HCT116 (cell line): ENCODE measurements around the gene SAMD10. TPM values are rescaled to one million over a fixed set of nuclear protein-coding genes. Genes with fewer than 3 reads are reported as not detected.

Experiments
- ATAC-seq: fragments of 200-7000 bp; cut with Tn5 transposase; 2 replicates; pipeline ENCODE4 v1.9.1; 2020; ENCODE audit warnings: mild to moderate bottlenecking, moderate library complexity
- BruUV-seq: library from RNA; stranded (reverse); fragments of 400-500 nt; replicated peaks from 2 replicates; lab custom pipeline; 2021; lab: Mats Ljungman, UMichigan
- CTCF ChIA-PET: fragments of 300-600 bp; sonication (Branson Sonifier 250); formaldehyde crosslinking; loops from one replicate; lab custom pipeline; 2021; ENCODE audit warnings: antibody characterized with exemption; lab: Charles Lee
- POLR2A ChIA-PET: fragments of 300-600, 350-600 bp; sonication (Branson Sonifier 250); formaldehyde crosslinking; loops from one replicate; lab custom pipeline; 2021; ENCODE audit warnings: antibody characterized with exemption; lab: Charles Lee
- RAD21 ChIA-PET, 2 experiments: fragments of 300-600 bp; sonication (Branson Sonifier 250); formaldehyde crosslinking; loops; one replicate each; lab custom pipeline; 2023; ENCODE audit warnings: low total read pairs in 2 of 2; ENCODE audit not compliant: uncharacterized antibody in 2 of 2, unreplicated experiment in 2 of 2, low non-redundant PET in 1 of 2; lab: Charles Lee
- DNase-seq: peaks from one replicate; pipeline ENCODE4 v3.0.0-alpha.2; 2010; ENCODE audit warnings: low read depth, low spot score
- H2AFZ ChIP-seq: fragments of 200-600 bp; shearing (Covaris generic), sonication (generic); 2 replicates; pipeline ENCODE4 v1.6.1; 2017; ENCODE audit warnings: low read depth, mixed run types, mixed read lengths, antibody characterized with exemption, low read length; ENCODE audit not compliant: poor library complexity, severe bottlenecking
- H3K27ac ChIP-seq: 2 replicates; pipeline ENCODE4 v1.5.1; 2012; ENCODE audit warnings: low read depth, low read length
- H3K27me3 ChIP-seq: fragments of 200-600 bp; sonication (generic); 2 replicates; pipeline ENCODE4 v1.6.1; 2016; ENCODE audit warnings: mixed run types, low read length, mixed read lengths; ENCODE audit not compliant: insufficient read depth
- H3K36me3 ChIP-seq, 2 experiments: fragments of 200-500 bp in 1 of 2; fragments of 200-600 bp in 1 of 2; sonication (Bioruptor generic) in 1 of 2; sonication (generic) in 1 of 2; 2 replicates each; pipeline versions ENCODE4 v1.5.1 to v1.6.1; 2014 to 2016; ENCODE audit warnings: low read length in 2 of 2, inconsistent platforms in 1 of 2, mixed read lengths in 1 of 2, mixed run types in 1 of 2; ENCODE audit not compliant: insufficient read depth in 2 of 2, control insufficient read depth in 1 of 2
- H3K4me1 ChIP-seq, 2 experiments: fragments of 200-600 bp in 1 of 2; sonication (generic) in 1 of 2; 2 replicates each; pipeline versions ENCODE4 v1.5.1 to v1.6.1; 2012 to 2017; ENCODE audit warnings: low read length in 2 of 2, inconsistent platforms in 1 of 2, mild to moderate bottlenecking in 1 of 2, mixed read lengths in 1 of 2, mixed run types in 1 of 2, moderate library complexity in 1 of 2; ENCODE audit not compliant: insufficient read depth in 2 of 2, control insufficient read depth in 1 of 2
- H3K4me2 ChIP-seq: fragments of 200-600 bp; sonication (generic); 2 replicates; pipeline ENCODE4 v1.6.1; 2017; ENCODE audit warnings: mixed run types, low read length, mixed read lengths
- H3K4me3 ChIP-seq, 2 experiments: fragments of 200-600 bp in 1 of 2; sonication (generic) in 1 of 2; replicated peaks in 1 of 2; 2 replicates each; pipeline ENCODE4 v1.5.1; 2011 to 2016; ENCODE audit warnings: low read length in 2 of 2, control low read depth in 1 of 2, low read depth in 1 of 2, mild to moderate bottlenecking in 1 of 2, mixed read lengths in 1 of 2, mixed run types in 1 of 2
- H3K79me2 ChIP-seq: fragments of 200-600 bp; sonication (generic); 2 replicates; pipeline ENCODE4 v1.6.1; 2017; ENCODE audit warnings: mild to moderate bottlenecking, mixed run types, low read length, moderate library complexity, mixed read lengths; ENCODE audit not compliant: insufficient read depth
- H3K9ac ChIP-seq: fragments of 200-600 bp; sonication (generic); 2 replicates; pipeline ENCODE4 v1.6.1; 2016; ENCODE audit warnings: low read length, mixed read lengths
- H3K9me2 ChIP-seq: fragments of 200-600 bp; sonication (generic), shearing (Covaris generic); 2 replicates; pipeline ENCODE4 v1.6.1; 2017; ENCODE audit warnings: mixed run types, mild to moderate bottlenecking, moderate library complexity; ENCODE audit not compliant: insufficient read depth
- H3K9me3 ChIP-seq, 2 experiments: fragments of 200-500 bp in 1 of 2; fragments of 200-600 bp in 1 of 2; sonication (Bioruptor generic) in 1 of 2; sonication (generic) in 1 of 2; 2 replicates each; pipeline ENCODE4 v1.6.1; 2014 to 2017; ENCODE audit warnings: low read length in 2 of 2, mixed read lengths in 2 of 2, inconsistent platforms in 1 of 2, low read depth in 1 of 2, mild to moderate bottlenecking in 1 of 2, mixed run types in 1 of 2, moderate library complexity in 1 of 2; ENCODE audit not compliant: control insufficient read depth in 1 of 2, insufficient read depth in 1 of 2
- H4K20me1 ChIP-seq: fragments of 200-600 bp; sonication (generic), shearing (Covaris generic); 2 replicates; pipeline ENCODE4 v1.6.1; 2017; ENCODE audit warnings: mixed run types, mild to moderate bottlenecking, moderate library complexity; ENCODE audit not compliant: insufficient read depth
- CBX3 ChIP-seq: IDR thresholded peaks from 2 replicates; pipeline ENCODE4 v1.6.1; 2012; ENCODE audit warnings: low read depth
- CTCF ChIP-seq, 3 experiments: fragments of 200-600 bp in 1 of 3; sonication (generic) in 1 of 3; IDR thresholded peaks in 2 of 3; conservative IDR thresholded peaks in 1 of 3; 2 replicates each; pipeline ENCODE4 v1.5.1; 2012 to 2017; ENCODE audit warnings: low read depth in 2 of 3, low read length in 2 of 3, antibody characterized with exemption in 1 of 3, borderline replicate concordance in 1 of 3, control low read depth in 1 of 3, mild to moderate bottlenecking in 1 of 3, mixed read lengths in 1 of 3, mixed run types in 1 of 3, moderate library complexity in 1 of 3; ENCODE audit not compliant: insufficient read depth in 1 of 3
- ELF1 ChIP-seq: IDR thresholded peaks from 2 replicates; pipeline ENCODE4 v1.6.1; 2012; ENCODE audit warnings: low read depth, borderline replicate concordance
- FOSL1 ChIP-seq: IDR thresholded peaks from 2 replicates; pipeline ENCODE4 v1.6.1; 2012; ENCODE audit warnings: low read depth
- POLR2A ChIP-seq: IDR thresholded peaks from 2 replicates; pipeline ENCODE4 v1.7.0; 2011; ENCODE audit warnings: borderline replicate concordance; ENCODE audit not compliant: insufficient read depth, insufficient read length; ENCODE audit errors: extremely low read depth
- RAD21 ChIP-seq: IDR thresholded peaks from 2 replicates; pipeline ENCODE4 v1.6.1; 2012; ENCODE audit warnings: low read depth, mild to moderate bottlenecking
- SP1 ChIP-seq: IDR thresholded peaks from 2 replicates; pipeline ENCODE4 v1.6.1; 2012; ENCODE audit warnings: low read depth
- ZNF274 ChIP-seq: fragments of 200-500 bp; sonication (Bioruptor generic); IDR thresholded peaks from 2 replicates; pipeline ENCODE4 v1.6.1; 2014; ENCODE audit warnings: mild to moderate bottlenecking, low read depth, low read length, inconsistent platforms
- intact Hi-C: fragments of 100-400 bp; cut with micrococcal nuclease; formaldehyde crosslinking; loops from 2 replicates; pipeline ENCODE4 v1.10.0; 2022
- total RNA-seq: library from RNA; stranded (reverse); gene quantifications from one replicate; pipeline ENCODE4 v1.2.1, GENCODE V29; 2021; ENCODE audit not compliant: unreplicated experiment

The SAMD10 gene
- total RNA-seq, 1 experiment from 2014 or later, result 4.2 TPM

GRCh38 chr20:63958471-63958870 lies 21.0 kb downstream of the SAMD10 start:
- H3K4me2 ChIP-seq, result peak overlapping the region; percentile 91
- ChIA-PET RAD21 (no interaction called here), CTCF (interaction anchor here (1.0 to 2.1 kb wide), 2 partner anchors 15 to 22 kb away, joined by 4 to 12 read pairs; partner anchors contain the start of gene PRPF6), POLR2A (interaction anchor here (1.5 kb wide), 1 partner anchor 9 kb away, joined by 5 read pairs; no protein-coding TSS in a partner anchor)
- H3K27me3 ChIP-seq, result no peaks in the 10 kb centered on the region
- no peaks in the 10 kb centered on the region for H4K20me1 ChIP-seq
- no peaks in the 10 kb centered on the region for H3K9me3 ChIP-seq
- no peaks in the 10 kb centered on the region for H3K9me2 ChIP-seq
- peaks cover 17 to 46% of the 10 kb centered on the region in 2 experiments; a peak in 3 of 4 replicates for H3K4me1 ChIP-seq
- H3K27ac ChIP-seq, result peak overlapping the region; percentile 47; the same call in 1 of the 2 replicates
- no peaks in the 10 kb centered on the region; a peak in 2 of 4 replicates for H3K36me3 ChIP-seq
- no peak overlapping the region for H2AFZ ChIP-seq
- intact Hi-C loops, result loop anchor here (5.0 kb wide), 1 partner anchor 261 kb away; the partner anchor contains the start of gene TNFRSF6B
- H3K79me2 ChIP-seq, result peaks cover 27% of the 10 kb centered on the region
- TF ChIP-seq CTCF (IDR thresholded peaks at IDR 0.05 in 2 of 3, conservative IDR thresholded peaks at IDR 0.05 in 1 of 3; ENCODE audit: borderline replicate concordance in 1 of 3, insufficient read depth in 1 of 3, low read depth in 2 of 3, low read length in 2 of 3) (no peak), CBX3 (no peak), RAD21 (no peak)
- TF ChIP-seq, all 23 proteins: peak for 0
- no peak overlapping the region for H3K4me3 ChIP-seq
- BruUV-seq, result no TSS peak
- DNase-seq (no peak), ATAC-seq (no peak)
- H3K9ac ChIP-seq, result no peak overlapping the region

GRCh38 chr20:63957690-63958441 lies 21.6 kb downstream of the SAMD10 start:
- Histone ChIP-seq H3K4me1 (peaks cover 17 to 46% of the 10 kb centered on the region in 2 experiments; a peak in 3 of 4 replicates), H3K4me2 (peak overlapping the region; percentile 91), H3K27ac (peak overlapping the region; percentile 79), H3K27me3 (no peaks in the 10 kb centered on the region), H3K4me3 (peak overlapping the region; percentile 66 to 96), H3K79me2 (peaks cover 33% of the 10 kb centered on the region), H3K9me3 (no peaks in the 10 kb centered on the region), H2AFZ (no peak overlapping the region), H3K36me3 (no peaks in the 10 kb centered on the region; a peak in 2 of 4 replicates), H4K20me1 (no peaks in the 10 kb centered on the region), H3K9me2 (no peaks in the 10 kb centered on the region), H3K9ac (peak overlapping the region; percentile 90)
- intact Hi-C loops, result loop anchor here (2.0 to 5.0 kb wide), 2 partner anchors 23 to 261 kb away; partner anchors contain the start of genes PRPF6 and TNFRSF6B
- DNase-seq, result peak; percentile 67
- BruUV-seq, result no TSS peak
- no peak for TF ChIP-seq ELF1
- TF ChIP-seq ZNF274, result no peak
- TF ChIP-seq FOSL1, result no peak
- TF ChIP-seq POLR2A, result peak; percentile 54
- TF ChIP-seq SP1, result no peak
- TF ChIP-seq CTCF (IDR thresholded peaks at IDR 0.05 in 2 of 3, conservative IDR thresholded peaks at IDR 0.05 in 1 of 3; ENCODE audit: borderline replicate concordance in 1 of 3, insufficient read depth in 1 of 3, low read depth in 2 of 3, low read length in 2 of 3), result no peak
- ChIA-PET POLR2A (interaction anchor here (0.7 to 1.5 kb wide), 8 partner anchors 10 to 422 kb away, joined by 3 to 5 read pairs (median 3); partner anchors contain the start of genes SAMD10 and TPD52L2), RAD21 (no interaction called here), CTCF (interaction anchor here (2.1 kb wide), 1 partner anchor 16 kb away, joined by 12 read pairs; no protein-coding TSS in a partner anchor)
- ATAC-seq, result peak; percentile 59
